HL-60 (cell line): Measurements from ENCODE around the gene THSD8.

Source experiments
- POLR2AphosphoS5 ChIP-seq: IDR thresholded peaks from 2 replicates; pipeline ENCODE4 v1.6.1; 2012; ENCODE audit warnings: low read depth
- SPI1 ChIP-seq: IDR thresholded peaks from 2 replicates; pipeline ENCODE4 v1.6.1; 2012; ENCODE audit warnings: low read depth, mild to moderate bottlenecking, borderline replicate concordance
- TF ChIP-seq, protein P1 (sequence below): IDR thresholded peaks from one replicate; pipeline ENCODE4 v1.5.1; 2011; ENCODE audit warnings: low read length, control low read depth, inconsistent platforms; ENCODE audit not compliant: insufficient read depth
- TF ChIP-seq, protein P2 (sequence below): IDR thresholded peaks from 2 replicates; pipeline ENCODE4 v1.6.1; 2012; ENCODE audit warnings: low read depth; ENCODE audit not compliant: insufficient replicate concordance

DNA sequence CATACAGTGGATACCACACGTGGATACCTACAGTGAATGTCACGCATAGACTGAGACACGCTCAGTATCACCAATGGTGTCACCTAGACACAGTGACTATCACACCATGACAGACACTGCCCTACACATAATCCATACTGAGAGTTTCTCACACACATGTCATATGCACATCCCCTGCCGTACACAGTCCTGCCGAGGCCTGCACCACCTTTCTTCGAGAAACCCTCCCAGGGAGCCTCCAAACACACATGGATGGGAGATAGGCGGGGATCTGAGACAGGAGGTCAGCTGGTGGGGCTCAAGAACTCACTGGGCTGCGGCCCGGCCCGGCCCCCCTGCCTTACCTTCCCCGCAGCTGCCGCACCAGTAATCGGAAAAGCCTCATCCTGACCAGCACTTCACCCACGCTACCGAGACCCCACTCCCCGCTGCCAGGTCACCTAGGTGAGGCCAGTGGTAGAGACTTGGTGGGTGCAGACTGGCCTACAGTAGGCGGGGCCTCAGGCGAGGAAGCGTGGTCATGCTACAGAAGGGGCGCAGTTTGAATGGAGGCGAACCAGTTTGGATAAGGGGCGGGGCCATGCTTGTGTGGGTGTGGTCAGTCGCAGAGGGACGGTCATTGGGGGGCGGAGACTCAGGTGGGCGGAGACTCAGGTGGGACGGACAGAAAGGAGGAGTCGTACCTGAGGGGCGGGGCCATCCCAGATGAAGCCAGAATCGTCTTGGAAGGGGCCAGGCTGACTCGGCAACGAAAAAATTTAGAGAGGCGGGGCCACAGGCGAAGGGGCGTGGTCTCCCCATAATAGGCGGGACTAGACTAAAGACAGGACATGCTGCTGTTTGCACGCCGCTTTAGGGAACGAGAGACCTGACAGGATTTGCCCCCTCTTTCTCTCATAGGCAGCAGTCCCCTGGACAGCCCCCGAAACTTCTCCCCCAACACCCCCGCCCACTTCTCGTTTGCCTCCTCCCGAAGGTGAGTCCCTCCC lies 38.5 kb downstream of the THSD8 start:
- TF ChIP-seq, protein P1, sequence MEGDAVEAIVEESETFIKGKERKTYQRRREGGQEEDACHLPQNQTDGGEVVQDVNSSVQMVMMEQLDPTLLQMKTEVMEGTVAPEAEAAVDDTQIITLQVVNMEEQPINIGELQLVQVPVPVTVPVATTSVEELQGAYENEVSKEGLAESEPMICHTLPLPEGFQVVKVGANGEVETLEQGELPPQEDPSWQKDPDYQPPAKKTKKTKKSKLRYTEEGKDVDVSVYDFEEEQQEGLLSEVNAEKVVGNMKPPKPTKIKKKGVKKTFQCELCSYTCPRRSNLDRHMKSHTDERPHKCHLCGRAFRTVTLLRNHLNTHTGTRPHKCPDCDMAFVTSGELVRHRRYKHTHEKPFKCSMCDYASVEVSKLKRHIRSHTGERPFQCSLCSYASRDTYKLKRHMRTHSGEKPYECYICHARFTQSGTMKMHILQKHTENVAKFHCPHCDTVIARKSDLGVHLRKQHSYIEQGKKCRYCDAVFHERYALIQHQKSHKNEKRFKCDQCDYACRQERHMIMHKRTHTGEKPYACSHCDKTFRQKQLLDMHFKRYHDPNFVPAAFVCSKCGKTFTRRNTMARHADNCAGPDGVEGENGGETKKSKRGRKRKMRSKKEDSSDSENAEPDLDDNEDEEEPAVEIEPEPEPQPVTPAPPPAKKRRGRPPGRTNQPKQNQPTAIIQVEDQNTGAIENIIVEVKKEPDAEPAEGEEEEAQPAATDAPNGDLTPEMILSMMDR = no peak
- TF ChIP-seq POLR2AphosphoS5 (no peak), SPI1 (no peak)
- TF ChIP-seq, protein P2, sequence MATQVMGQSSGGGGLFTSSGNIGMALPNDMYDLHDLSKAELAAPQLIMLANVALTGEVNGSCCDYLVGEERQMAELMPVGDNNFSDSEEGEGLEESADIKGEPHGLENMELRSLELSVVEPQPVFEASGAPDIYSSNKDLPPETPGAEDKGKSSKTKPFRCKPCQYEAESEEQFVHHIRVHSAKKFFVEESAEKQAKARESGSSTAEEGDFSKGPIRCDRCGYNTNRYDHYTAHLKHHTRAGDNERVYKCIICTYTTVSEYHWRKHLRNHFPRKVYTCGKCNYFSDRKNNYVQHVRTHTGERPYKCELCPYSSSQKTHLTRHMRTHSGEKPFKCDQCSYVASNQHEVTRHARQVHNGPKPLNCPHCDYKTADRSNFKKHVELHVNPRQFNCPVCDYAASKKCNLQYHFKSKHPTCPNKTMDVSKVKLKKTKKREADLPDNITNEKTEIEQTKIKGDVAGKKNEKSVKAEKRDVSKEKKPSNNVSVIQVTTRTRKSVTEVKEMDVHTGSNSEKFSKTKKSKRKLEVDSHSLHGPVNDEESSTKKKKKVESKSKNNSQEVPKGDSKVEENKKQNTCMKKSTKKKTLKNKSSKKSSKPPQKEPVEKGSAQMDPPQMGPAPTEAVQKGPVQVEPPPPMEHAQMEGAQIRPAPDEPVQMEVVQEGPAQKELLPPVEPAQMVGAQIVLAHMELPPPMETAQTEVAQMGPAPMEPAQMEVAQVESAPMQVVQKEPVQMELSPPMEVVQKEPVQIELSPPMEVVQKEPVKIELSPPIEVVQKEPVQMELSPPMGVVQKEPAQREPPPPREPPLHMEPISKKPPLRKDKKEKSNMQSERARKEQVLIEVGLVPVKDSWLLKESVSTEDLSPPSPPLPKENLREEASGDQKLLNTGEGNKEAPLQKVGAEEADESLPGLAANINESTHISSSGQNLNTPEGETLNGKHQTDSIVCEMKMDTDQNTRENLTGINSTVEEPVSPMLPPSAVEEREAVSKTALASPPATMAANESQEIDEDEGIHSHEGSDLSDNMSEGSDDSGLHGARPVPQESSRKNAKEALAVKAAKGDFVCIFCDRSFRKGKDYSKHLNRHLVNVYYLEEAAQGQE = no peak
